Mucosa of gallbladder (tissue), 1 donor: ENCODE results near the gene ZNF547. TPM values are rescaled to one million over a fixed set of nuclear protein-coding genes. Genes with fewer than 3 reads are reported as not detected.
A peak's percentile ranks its signal among the peaks of the same experiment; 100 is the strongest.

Experiments
- DNase-seq: peaks from one replicate; pipeline ENCODE4 v3.0.0-alpha.2; 2020; ENCODE audit warnings: low spot score
- total RNA-seq: library from RNA; stranded (reverse); gene quantifications from one replicate; pipeline ENCODE4 v1.2.1, GENCODE V29; 2021
- donor health status: DM: no; HTN: no; CAD: no.

Gene ZNF547
- total RNA-seq, result 5.6 TPM

DNA sequence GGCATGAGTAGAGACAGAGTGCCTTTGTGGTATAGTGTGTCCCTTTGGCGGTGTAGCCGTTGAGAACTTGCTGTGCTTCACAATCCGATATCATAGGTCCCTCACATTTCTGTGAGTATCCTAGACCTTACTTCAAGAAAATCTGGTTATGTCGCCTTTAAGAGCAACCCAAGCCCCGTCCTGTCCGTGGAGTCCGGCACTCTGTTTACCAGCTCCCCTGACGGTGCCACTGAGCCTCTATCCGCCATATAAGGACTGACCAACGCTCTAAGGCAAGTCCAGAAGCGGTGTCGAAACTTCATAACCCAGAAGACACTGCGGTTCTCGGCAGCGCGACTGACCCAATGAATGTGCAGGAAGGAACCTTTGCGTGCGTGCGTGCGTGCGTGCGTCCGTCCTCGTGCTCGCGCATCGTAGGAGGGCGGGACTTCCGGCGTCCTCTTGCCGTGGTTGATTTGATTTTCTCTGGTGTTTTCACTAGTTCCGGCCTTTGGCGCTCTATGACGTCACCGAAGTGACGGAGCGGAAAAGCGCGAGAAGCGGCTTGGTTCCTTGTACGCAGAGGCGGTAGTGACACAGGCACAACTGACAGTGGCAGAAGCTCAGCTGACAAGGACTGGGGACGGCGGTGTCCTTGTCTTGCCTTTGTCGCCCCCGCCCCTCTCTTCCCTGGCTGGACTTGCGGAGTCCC is at the start of gene ZNF547, which contains the start of gene TRAPPC2B:
Gene ZNF547 (plus strand): TSS at position 555 of the 691 bp plus-strand sequence. CDS start 5,005 bp downstream, outside the sequence.
Gene TRAPPC2B (plus strand): TSS at position 555 of the 691 bp plus-strand sequence. CDS start 1,283 bp downstream, outside the sequence.
- DNase-seq, result peak; percentile 100

DNA sequence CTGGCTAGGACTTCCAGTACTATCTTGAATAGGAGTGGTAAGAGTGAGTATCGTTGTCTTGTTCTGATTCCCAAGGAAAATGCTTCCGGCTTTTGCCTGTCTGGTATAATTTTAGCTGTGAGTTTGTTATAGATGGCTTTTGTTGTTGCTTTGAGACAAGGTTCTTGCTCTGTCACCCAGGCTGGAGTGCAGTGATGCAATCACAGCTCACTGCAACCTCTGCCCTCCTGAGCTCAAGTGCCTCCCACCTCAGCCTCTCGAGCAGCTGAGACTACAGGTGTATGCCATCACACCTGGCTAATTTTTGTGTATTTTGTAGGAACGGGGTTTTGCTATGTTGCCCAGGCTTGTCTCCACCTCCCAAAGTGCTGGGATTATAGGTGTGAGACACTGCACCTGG is 49.2 kb upstream of the ZNF547 start:
- DNase-seq, result no peak

DNA sequence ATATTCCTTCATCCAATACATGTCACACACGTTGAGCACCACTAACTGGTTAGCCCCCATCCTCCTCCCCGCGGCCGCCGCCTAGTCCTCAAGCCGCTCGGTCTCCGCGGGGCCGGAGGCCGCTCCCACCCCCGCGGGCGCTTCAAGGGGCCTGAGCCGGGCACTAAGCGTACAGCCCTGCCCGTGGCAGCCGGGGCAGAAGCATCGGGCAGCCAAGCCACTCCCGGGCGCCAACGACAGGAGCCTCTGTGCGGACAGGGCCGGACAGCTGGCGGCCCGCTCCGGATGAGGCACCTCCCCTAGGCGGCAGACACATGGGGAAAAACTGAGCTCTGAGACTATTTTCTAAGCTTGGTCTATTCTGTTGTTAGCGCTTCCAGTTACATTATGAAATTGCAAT is 45.8 kb upstream of the ZNF547 start:
- no peak for DNase-seq

DNA sequence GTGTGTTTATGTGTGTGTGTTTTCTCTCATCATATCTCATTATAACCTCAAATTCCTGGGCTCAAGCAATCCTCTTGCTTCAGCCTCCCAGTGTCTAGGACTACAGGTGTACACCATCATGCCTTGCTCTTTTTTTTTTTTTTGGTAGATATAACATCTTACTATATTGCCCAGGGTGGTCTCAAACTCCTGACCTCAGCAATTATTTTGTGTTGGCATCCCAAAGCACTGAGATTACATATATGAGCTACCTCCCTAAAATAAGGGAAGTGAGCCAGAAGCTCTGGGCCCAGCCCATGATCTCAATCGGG is 43.5 kb upstream of the ZNF547 start:
- no peak for DNase-seq

DNA sequence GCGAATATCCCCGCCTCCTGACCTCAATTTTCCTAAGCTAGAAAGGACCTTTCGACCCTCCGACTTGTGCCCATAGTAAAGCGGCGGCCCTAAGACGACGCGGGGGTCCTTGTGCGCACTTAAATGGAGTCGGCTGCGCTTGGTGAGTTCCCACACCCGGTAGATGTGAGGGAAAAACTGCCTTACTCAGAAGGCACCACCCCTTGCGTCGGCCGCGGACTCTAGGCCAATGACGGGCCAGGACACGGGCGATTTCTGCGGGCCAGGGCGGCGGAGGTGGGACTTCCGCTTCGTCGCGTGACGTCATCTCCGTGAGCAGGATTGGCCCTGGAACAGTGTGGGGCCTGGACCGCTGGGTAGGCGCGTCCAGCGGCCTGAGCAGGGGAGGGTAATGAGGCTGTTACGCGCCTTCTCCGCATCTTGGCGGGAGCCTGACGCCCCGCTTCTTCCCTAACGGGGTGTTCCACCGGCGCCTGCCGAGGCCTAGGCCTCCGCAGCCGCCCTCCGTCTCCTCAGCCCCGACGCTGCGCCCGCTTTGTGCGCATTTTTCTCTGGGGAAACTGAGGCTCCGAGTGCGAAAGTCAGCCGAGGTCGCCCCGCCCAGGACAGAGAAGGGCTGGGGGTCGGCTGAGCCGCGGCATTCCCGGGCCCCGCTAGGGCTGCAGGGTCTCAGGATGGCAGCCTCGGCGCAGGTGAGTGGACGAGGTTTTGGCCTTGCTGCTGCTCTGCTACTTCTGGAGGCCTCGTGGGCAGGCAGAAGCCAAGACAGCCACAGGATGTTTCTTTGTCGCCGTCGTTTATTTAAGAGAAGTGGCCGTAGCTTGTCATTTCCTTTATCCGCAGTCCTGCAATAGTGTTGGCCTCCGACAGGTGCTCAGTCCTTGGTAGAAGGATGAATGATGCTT is 42.9 kb upstream of the ZNF547 start, which contains the start of gene ZNF543:
Gene ZNF543 (plus strand): TSS at position 293 of the 905 bp plus-strand sequence. CDS start 382 bp downstream, at position 675.
- DNase-seq, result peak; percentile 97

DNA sequence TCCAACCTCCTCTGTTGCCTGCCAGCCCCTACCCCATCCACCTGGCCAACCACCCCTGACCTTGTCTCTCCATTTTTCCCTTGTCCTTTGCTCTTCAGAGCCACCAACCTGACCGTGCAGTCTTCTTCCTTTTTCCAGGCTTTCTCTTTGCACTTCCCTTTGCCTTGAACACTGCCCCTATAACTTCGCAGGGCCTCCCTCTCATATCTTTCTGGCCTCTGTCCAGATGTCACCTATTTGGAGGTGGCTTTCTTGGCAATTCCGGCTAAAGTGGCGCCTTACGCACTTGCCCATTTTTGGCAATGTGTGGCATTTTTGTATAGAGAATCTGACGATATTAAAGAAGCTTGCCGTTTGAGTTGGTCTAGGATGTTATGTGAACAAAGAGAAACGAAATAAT is 42.2 kb upstream of the ZNF547 start:
- DNase-seq, result no peak

DNA sequence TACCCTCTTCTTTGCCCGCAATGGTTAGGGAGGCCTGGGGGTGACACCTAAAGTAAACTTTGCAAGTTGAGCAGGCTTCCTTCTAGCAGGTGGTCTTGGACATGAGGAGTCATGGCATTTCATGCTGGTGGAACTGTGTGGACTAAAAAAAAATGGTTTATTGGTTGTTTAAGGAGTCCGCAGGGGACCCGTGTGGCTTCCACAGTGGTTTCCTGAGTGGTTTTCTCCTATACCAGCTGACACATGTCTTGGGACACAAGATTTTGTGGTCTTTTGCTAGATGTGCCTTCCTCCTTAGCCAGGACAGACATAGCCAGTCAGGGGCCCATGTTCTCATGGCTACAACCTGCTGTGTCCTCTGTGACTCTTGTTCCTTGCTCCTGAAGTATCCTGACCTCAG is 41.6 kb upstream of the ZNF547 start:
- no peak for DNase-seq

DNA sequence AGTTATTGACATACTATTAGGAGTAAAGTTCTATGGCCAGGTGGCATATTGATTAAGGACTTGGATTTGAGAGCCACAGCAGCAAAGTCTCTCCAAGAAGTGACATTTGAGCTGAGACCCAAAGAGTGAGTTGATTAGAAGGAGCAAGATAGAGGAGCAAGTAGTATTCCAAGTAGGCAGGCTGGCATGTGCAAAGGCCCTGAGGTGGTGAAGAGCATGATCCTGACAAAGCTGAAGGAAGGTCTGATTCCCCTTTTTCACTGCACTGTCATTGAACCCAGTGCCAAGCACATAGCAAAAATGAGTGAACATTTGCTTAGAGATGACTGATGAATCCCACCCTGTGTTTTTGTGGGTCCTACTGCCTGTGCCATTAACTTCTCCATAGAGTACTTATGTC is 38.4 kb upstream of the ZNF547 start:
- no peak for DNase-seq

DNA sequence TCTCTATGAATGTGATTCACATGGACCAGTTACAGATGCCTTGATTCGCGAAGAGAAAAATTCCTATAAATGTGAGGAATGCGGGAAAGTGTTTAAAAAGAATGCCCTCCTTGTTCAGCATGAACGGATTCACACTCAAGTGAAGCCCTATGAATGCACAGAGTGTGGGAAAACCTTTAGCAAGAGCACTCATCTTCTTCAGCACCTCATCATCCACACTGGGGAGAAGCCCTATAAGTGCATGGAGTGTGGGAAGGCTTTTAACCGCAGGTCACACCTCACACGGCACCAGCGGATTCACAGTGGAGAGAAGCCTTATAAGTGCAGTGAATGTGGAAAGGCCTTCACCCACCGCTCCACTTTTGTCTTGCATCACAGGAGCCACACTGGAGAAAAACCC is 35.4 kb upstream of the ZNF547 start:
- no peak for DNase-seq

DNA sequence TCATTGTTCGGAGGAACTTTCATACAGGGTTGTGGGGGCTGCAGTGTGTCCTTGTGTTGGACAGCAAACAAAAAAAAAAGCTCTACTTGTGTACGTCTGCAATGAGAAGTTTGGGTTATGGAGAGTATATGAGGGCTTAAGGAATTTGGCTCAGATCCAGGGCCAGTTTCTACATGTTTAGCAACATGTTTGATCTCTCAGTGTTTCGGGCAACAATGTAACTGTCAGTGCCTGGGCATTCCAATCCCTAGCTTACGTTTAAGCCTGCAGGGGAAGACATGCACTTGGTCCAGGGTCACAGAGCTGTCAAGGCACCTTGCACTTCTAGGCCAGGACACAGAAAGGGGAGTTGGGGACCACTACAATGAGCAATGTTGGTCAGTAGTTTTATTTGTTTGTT is 29.2 kb upstream of the ZNF547 start:
- DNase-seq, result no peak

DNA sequence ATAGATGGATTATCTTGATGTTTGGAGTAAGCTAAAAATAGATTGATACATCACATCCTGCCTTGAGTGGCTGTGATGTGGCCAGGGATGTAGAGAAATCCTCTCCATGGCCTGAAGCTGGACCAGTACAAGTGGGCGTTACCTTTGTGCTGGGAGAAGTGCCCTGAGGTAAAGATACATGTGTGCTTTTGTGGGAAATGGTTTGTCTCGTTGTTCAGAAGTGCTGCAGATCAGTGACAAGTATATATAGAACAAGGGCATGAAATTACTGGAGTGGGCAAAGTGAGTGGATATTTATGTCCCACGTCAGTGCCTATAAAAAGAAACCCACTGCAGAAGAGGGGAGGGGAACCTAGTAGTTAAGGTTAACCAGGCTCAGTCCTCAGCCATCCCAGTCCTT is 24.5 kb upstream of the ZNF547 start:
- DNase-seq, result no peak

DNA sequence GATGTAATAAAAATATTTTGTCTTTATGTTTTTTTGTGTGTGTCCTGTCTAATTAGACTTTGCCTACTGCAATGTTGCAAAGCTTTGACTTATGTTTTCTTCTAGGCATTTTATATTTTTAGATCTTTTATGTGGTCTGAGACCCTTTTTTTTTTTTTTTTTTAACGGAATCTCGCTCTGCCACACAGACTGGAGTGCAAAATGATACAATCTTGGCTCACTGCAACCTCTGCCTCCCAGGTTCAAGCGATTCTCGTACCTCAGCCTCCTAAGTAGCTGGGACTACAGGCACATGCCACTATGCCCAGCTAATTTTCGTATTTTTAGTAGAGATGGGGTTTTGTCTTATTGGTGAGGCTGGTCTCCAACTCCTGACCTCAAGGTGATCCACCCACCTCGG is 20.8 kb upstream of the ZNF547 start:
- no peak for DNase-seq

DNA sequence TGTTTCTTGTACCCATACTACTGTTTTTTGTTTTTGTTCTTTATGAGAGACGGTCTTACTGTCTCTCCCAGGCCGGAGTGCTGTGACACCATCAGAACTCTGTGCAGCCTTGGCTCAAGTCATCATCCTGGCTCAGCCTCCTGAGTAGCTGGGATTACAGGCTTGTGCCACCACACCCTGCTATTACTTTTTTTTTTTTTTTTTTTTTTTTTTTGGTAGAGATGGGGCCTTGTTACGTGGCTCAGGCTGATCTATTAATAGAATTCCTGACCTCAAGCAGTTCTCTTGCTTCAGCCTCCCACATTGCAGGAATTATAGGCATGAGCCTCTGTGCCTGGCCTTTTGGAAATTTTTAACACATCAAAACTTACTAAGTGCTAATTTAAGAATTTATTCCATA is 15.2 kb upstream of the ZNF547 start:
- DNase-seq, result no peak

DNA sequence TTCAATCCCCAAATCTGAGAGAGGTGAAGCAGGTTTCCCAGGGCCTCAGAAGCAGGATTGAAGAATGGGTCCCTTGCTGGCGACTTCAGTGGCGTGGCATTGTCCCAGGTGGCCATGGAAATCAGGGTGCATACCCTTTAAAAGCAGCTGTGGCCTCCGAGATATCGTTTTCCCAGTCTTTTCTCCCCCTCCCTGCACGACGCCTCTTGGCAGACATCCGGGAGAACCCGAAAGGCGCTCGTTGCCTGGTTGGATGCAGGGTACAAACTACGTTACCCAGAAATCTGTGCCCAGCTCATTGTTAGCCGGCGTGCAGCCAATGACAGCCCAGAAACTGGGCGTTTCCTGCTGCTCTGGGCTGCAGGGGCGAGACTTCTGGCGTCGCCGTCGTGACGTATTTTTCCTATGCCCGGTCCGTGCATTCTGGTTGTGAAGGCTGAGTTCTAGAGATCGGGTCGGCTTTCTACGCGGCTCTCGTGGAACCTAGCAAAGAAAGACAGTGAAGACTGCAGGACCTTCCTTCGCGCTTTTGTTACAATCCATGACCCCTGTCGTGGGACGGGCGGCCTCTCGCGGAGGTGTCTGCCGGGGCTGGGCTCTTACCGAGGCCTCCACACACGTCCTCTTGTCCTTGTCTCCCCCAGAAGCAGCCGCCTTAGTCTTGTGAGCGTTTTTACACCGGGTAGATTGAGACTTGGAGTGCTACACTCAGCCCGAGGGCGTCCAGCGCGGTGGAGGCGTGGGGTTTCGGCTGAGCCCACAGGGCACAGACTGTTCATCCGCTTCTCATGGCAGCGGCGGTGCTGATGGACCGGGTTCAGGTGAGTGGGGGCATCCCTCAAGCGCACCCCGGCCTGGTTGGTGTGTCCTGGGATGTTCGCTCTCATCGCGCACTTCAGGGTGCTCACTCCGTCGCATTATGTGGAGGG is 12.2 kb upstream of the ZNF547 start, which contains the start of gene ZNF304:
Gene ZNF304 (plus strand): TSS at position 395 of the 929 bp plus-strand sequence. CDS start 394 bp downstream, at position 789.
- peak; percentile 95 for DNase-seq

DNA sequence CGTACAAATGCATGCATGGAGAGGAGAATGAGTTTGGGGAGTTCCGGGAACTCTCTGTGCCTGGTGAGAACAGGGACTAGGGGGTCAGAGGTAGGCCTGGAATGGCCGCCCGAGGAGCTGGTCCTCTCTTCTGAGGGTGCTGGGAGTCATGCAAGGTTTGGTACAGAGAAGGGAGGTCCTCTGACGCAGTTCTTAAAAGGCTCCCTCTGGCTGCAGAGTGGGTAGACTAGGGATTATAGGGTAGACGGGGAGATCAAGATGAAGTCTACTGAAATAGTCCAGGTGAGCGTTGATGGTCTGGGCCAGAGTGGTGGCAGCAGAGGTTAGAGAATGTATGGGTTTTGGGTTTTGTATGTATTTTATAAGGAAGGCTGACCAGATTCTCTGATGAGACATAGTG is 11.5 kb upstream of the ZNF547 start:
- DNase-seq, result no peak

DNA sequence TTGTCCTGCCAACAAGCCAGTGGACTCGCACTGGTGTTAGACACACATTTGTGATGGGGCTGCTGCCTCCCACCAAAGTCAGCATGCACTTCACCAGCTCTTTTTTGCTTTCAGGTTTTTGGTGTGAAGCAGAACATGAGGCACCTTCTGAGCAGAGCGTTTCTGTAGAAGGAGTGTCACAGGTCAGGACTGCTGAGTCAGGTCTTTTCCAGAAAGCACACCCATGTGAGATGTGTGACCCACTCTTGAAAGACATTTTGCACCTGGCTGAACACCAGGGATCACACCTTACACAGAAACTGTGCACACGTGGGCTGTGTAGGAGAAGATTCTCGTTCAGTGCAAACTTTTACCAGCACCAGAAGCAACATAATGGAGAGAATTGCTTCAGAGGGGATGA is 7.4 kb upstream of the ZNF547 start:
- DNase-seq, result no peak

DNA sequence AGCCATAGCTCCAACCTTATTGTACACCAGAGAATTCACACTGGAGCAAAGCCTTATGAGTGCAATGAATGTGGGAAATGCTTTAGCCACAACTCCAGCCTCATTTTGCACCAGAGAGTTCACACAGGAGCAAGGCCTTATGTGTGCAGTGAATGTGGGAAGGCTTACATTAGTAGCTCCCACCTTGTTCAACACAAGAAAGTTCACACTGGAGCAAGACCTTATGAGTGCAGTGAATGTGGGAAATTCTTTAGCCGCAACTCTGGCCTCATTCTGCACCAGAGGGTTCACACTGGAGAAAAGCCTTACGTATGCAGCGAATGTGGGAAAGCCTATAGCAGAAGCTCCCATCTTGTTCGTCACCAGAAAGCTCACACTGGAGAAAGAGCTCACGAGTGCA is 5.9 kb upstream of the ZNF547 start:
- DNase-seq, result no peak

DNA sequence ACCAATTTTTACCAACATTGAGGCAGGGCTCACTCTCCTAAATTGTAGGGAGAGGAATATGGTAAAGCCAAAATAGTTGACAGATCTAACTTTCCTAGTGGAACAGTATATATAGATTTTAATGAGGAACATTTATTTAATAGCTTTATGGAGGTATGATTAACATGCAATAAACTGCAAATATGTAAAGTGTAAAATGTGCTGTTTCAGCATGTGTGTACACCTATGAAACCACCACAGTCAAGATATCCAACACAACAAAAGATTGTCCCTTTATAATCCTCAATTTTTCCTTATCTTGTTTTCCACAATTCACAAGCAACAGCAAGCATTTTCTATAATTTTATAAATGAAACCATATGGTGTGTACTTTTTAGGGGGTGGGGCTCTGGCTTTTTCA is 4.1 kb upstream of the ZNF547 start:
- DNase-seq, result no peak

DNA sequence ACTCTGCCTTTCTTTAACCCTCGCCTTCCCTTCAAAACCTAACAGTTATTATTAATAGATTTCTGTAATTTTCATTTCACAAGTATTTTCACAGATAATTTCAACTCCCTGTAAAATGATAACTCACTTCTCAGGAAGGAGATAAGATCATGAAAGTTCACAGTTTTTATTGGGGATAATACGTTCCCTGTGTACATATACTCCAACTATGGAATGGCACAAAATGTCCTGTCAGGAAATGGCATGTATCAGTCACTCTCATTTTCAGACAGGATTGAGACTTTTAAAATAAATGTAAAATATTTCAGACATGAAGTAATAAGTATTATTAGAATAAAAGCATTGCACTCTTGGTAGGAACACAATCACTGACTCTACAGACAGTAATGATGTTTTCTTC is 932 bp upstream of the ZNF547 start:
- no peak for DNase-seq

DNA sequence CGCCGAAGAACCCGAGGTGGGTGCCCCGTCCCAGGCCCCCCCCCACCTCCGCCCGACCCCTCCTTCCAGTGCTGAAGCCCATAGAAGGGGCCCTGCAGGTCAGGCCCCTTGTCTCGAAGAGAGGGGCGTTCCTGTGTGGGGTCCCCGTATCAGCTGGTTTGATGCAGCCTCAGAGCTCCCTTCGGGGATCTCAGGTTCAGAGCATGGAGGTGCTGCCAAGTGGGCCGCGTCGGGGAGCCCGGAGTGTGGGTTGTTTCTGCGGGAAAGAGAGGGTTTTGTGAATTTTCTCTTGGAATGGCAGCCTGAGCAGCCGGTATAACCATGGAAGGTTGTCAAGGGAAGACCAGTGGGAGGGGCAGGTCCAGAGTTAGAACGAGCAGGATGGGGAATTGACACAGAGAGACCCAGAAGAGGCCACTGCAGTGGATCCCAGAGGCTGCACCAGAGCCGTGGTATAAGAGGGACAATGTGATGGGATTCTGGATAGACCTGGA is 384 bp downstream of the ZNF547 start:
- DNase-seq, result no peak

DNA sequence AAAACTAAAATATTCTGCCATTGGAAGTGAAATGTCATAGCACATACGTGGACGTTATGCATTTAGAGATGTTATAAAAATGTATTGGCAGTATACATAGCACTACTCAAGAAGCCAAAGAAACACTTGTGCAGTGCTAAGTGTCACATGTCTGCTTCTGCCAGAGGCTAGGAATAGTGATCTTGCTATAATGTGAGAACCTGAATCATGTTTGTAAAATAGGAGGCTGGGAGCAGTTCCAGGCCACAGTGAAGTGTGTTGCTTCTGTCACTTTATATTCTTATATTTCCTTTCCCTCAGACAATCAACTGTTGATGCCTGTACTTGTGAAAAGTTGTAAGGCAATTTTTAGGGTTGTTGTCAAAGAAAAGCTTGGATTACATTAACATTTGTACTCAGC is 3.4 kb downstream of the ZNF547 start:
- no peak for DNase-seq

DNA sequence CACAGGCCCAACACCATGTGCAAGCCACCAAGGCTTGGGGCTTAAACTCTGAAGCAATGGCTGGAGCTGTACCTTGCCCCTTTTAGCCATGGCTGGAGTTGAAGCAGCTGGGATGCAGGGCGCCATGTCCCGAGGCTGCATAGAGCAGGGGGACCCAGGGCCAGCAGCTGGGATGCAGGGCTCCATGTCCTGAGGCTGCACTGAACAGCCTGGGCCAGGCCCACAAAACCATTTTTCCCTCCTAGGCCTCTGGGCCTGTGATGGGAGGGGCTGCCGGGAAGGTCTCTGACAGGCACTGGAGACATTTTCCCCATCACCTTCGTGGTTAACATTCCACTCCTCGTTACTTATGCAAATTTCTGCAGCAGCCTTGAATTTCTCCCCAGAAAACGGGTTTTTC is 10.8 kb downstream of the ZNF547 start:
- no peak for DNase-seq
